Measurements from ENCODE around the gene CENATAC. TPM values are rescaled to one million over a fixed set of nuclear protein-coding genes. Genes with fewer than 3 reads are reported as not detected.
"Not testable (repeated sequence)": the region's sequence is repeated elsewhere in the genome, so short reads cannot be mapped to it uniquely, and the experiment has no call there.

The CENATAC gene
- total and polyA plus RNA-seq, 8 donors: 34.5 to 53.0 (median 41.5) TPM

GRCh38 chr11:118961591-118961990 lies 36.3 kb upstream of the CENATAC start:
- H3K4me1 ChIP-seq: no peaks in the 10 kb centered on the region
- no peaks in the 10 kb centered on the region for H3K36me3 ChIP-seq
- intact Hi-C loops (cut with DNase I): no loop called here
- H3K27ac ChIP-seq: no peak overlapping the region
- no peak overlapping the region for H3K4me3 ChIP-seq
- no peaks in the 10 kb centered on the region for H3K9me3 ChIP-seq
- DNase-seq: no peak
- TF ChIP-seq, protein P1, sequence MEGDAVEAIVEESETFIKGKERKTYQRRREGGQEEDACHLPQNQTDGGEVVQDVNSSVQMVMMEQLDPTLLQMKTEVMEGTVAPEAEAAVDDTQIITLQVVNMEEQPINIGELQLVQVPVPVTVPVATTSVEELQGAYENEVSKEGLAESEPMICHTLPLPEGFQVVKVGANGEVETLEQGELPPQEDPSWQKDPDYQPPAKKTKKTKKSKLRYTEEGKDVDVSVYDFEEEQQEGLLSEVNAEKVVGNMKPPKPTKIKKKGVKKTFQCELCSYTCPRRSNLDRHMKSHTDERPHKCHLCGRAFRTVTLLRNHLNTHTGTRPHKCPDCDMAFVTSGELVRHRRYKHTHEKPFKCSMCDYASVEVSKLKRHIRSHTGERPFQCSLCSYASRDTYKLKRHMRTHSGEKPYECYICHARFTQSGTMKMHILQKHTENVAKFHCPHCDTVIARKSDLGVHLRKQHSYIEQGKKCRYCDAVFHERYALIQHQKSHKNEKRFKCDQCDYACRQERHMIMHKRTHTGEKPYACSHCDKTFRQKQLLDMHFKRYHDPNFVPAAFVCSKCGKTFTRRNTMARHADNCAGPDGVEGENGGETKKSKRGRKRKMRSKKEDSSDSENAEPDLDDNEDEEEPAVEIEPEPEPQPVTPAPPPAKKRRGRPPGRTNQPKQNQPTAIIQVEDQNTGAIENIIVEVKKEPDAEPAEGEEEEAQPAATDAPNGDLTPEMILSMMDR (IDR thresholded peaks at IDR 0.05): no peak
- no peaks in the 10 kb centered on the region for H3K27me3 ChIP-seq
- no peak for ATAC-seq

DNA sequence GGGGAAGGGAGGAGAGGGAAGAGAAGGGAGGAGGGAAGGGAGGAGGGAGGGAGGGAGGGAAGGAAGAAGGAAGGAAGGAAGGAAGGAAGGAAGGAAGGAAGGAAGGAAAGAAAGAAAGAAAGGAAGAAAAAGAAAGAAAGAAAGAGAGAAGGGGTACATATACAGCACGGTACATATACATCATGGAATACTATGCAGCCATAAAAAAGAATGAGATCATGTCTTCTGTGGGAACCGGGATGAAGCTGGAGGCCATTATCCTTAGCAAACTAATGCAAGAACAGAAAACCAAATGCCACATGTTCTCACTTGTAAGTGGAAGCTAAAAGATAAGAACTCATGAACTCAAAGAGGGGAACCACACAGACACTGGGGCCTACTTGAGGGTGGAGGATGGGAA lies 28.4 kb upstream of the CENATAC start:
- H3K36me3 ChIP-seq; H3K9me3 ChIP-seq; H3K4me1 ChIP-seq; H3K27ac ChIP-seq; ATAC-seq; intact Hi-C loops (cut with DNase I); H3K4me3 ChIP-seq; DNase-seq: not testable (repeated sequence)
- H3K27me3 ChIP-seq: peaks cover 4 to 19% of the 10 kb centered on the region in 2 donors

DNA sequence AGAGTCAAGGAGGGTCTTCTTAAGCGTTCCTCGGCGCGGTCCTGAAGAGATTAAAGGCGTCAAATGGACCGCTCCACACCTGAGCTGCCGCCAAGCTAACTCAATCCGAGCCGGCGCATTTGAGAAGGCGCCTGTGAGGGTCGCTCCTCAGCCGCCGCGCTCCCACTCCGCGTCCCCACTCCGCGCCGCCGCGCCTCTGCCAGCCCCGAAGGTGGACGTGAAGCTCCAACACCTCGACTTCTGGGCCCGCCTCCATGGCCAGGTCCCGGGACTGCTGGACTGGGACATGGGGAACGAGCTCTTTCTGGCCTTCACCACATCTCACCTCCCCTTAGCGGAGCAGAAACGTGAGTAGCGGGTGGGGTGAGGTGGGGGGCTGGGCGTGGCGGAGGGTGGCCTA lies 26.3 kb upstream of the CENATAC start, which contains the start of gene FOXR1:
FOXR1 (plus strand) TSS at position 116 of the 400 bp plus-strand sequence; CDS start at position 287, 171 bp downstream.
- Histone ChIP-seq H3K9me3 (no peaks in the 10 kb centered on the region), H3K27me3 (peaks cover 4 to 19% of the 10 kb centered on the region in 2 donors), H3K4me1 (no peaks in the 10 kb centered on the region), H3K36me3 (no peaks in the 10 kb centered on the region), H3K27ac (no peak within 1 kb of the TSS), H3K4me3 (no peak within 1 kb of the TSS)
- no peak for ATAC-seq
- TF ChIP-seq, protein P1 (IDR thresholded peaks at IDR 0.05): no peak
- DNase-seq: no peak
- intact Hi-C loops (cut with DNase I): no loop called here

- TF ChIP-seq, protein P1 (IDR thresholded peaks at IDR 0.05): no peak
- Histone ChIP-seq H3K9me3 (no peaks in the 10 kb centered on the region), H3K27me3 (peaks cover 4 to 19% of the 10 kb centered on the region in 2 donors), H3K4me1 (no peaks in the 10 kb centered on the region), H3K27ac (no peak overlapping the region), H3K36me3 (no peaks in the 10 kb centered on the region), H3K4me3 (no peak overlapping the region)
- intact Hi-C loops (cut with DNase I): no loop called here
- no peak for DNase-seq
- ATAC-seq: peak; percentile 94
Measured at GRCh38 chr11:118973985-118974384, 24.0 kb upstream of the CENATAC start.

- Histone ChIP-seq H3K4me1 (peaks cover 0 to 9% of the 10 kb centered on the region in 2 donors), H3K4me3 (no peak overlapping the region), H3K27me3 (peaks cover 4 to 11% of the 10 kb centered on the region in 2 donors), H3K9me3 (no peaks in the 10 kb centered on the region), H3K27ac (no peak overlapping the region), H3K36me3 (no peaks in the 10 kb centered on the region)
- no peak for DNase-seq
- no peak for ATAC-seq
- TF ChIP-seq, protein P1 (IDR thresholded peaks at IDR 0.05): no peak
- intact Hi-C loops (cut with DNase I): no loop called here
Measured at GRCh38 chr11:118975771-118976709, 21.9 kb upstream of the CENATAC start.
